Activated naive CD8-positive, alpha-beta T cell (primary cell): ENCODE results near the gene FOXC2.

Source experiments
- H3K27ac Mint-ChIP-seq: one replicate; pipeline ENCODE4 v1.8.0; 2021; ENCODE audit warnings: mixed read lengths
- H3K27me3 Mint-ChIP-seq: one replicate; pipeline ENCODE4 v1.8.0; 2021; ENCODE audit warnings: mixed read lengths
- H3K36me3 Mint-ChIP-seq: one replicate; pipeline ENCODE4 v1.8.0; 2021; ENCODE audit warnings: mixed read lengths
- H3K4me1 Mint-ChIP-seq: one replicate; pipeline ENCODE4 v1.8.0; 2021; ENCODE audit warnings: low read depth, mixed read lengths
- H3K4me3 Mint-ChIP-seq: one replicate; pipeline ENCODE4 v1.8.0; 2021; ENCODE audit warnings: mild to moderate bottlenecking, mixed read lengths
- H3K9me3 Mint-ChIP-seq: one replicate; pipeline ENCODE4 v1.8.0; 2021; ENCODE audit warnings: low read depth, mixed read lengths

The FOXC2 gene

GRCh38 chr16:86571530-86571915, 4.9 kb downstream of the FOXC2 start:
- no peaks in the 10 kb centered on the region for H3K9me3 Mint-ChIP-seq
- peaks cover 11% of the 10 kb centered on the region for H3K4me1 Mint-ChIP-seq
- H3K36me3 Mint-ChIP-seq = no peaks in the 10 kb centered on the region
- no peak overlapping the region for H3K27ac Mint-ChIP-seq
- peaks cover 38% of the 10 kb centered on the region for H3K27me3 Mint-ChIP-seq
- H3K4me3 Mint-ChIP-seq = no peak overlapping the region

GRCh38 chr16:86572041-86572521, 5.5 kb downstream of the FOXC2 start:
- peaks cover 41% of the 10 kb centered on the region for H3K27me3 Mint-ChIP-seq
- peaks cover 14% of the 10 kb centered on the region for H3K4me1 Mint-ChIP-seq
- H3K4me3 Mint-ChIP-seq = no peak overlapping the region
- no peak overlapping the region for H3K27ac Mint-ChIP-seq
- H3K9me3 Mint-ChIP-seq = no peaks in the 10 kb centered on the region
- no peaks in the 10 kb centered on the region for H3K36me3 Mint-ChIP-seq

- peaks cover 11% of the 10 kb centered on the region for H3K4me1 Mint-ChIP-seq
- no peak overlapping the region for H3K27ac Mint-ChIP-seq
- H3K4me3 Mint-ChIP-seq = no peak overlapping the region
- H3K27me3 Mint-ChIP-seq = peaks cover 44% of the 10 kb centered on the region
- H3K36me3 Mint-ChIP-seq = no peaks in the 10 kb centered on the region
- H3K9me3 Mint-ChIP-seq = no peaks in the 10 kb centered on the region
Observed at GRCh38 chr16:86572606-86573005, 6.0 kb downstream of the FOXC2 start.

- Mint-ChIP-seq H3K9me3 (no peaks in the 10 kb centered on the region), H3K4me3 (no peak overlapping the region), H3K27ac (no peak overlapping the region), H3K27me3 (peaks cover 50% of the 10 kb centered on the region), H3K36me3 (no peaks in the 10 kb centered on the region), H3K4me1 (peaks cover 12% of the 10 kb centered on the region)
Observed at GRCh38 chr16:86573215-86573614, 6.6 kb downstream of the FOXC2 start.

- Mint-ChIP-seq H3K4me1 (peaks cover 11% of the 10 kb centered on the region), H3K9me3 (no peaks in the 10 kb centered on the region), H3K27me3 (peaks cover 52% of the 10 kb centered on the region), H3K4me3 (no peak overlapping the region), H3K27ac (no peak overlapping the region), H3K36me3 (no peaks in the 10 kb centered on the region)
Observed at GRCh38 chr16:86573646-86574508, 7.2 kb downstream of the FOXC2 start.

GRCh38 chr16:86574646-86575045, 8.0 kb downstream of the FOXC2 start:
- Mint-ChIP-seq H3K9me3 (no peaks in the 10 kb centered on the region), H3K27ac (no peak overlapping the region), H3K36me3 (no peaks in the 10 kb centered on the region), H3K4me1 (peaks cover 10% of the 10 kb centered on the region), H3K27me3 (peaks cover 49% of the 10 kb centered on the region), H3K4me3 (no peak overlapping the region)

GRCh38 chr16:86575095-86575685, 8.6 kb downstream of the FOXC2 start:
- Mint-ChIP-seq H3K27me3 (peaks cover 47% of the 10 kb centered on the region), H3K36me3 (no peaks in the 10 kb centered on the region), H3K9me3 (no peaks in the 10 kb centered on the region), H3K4me3 (no peak overlapping the region), H3K4me1 (peaks cover 10% of the 10 kb centered on the region), H3K27ac (no peak overlapping the region)

GRCh38 chr16:86575754-86576557, 9.3 kb downstream of the FOXC2 start:
- H3K4me3 Mint-ChIP-seq = peak overlapping the region; percentile 63
- peaks cover 10% of the 10 kb centered on the region for H3K4me1 Mint-ChIP-seq
- H3K36me3 Mint-ChIP-seq = no peaks in the 10 kb centered on the region
- H3K27me3 Mint-ChIP-seq = peaks cover 45% of the 10 kb centered on the region
- H3K27ac Mint-ChIP-seq = no peak overlapping the region
- no peaks in the 10 kb centered on the region for H3K9me3 Mint-ChIP-seq

- Mint-ChIP-seq H3K36me3 (no peaks in the 10 kb centered on the region), H3K9me3 (no peaks in the 10 kb centered on the region), H3K27me3 (peaks cover 43% of the 10 kb centered on the region), H3K4me1 (peaks cover 10% of the 10 kb centered on the region), H3K27ac (no peak overlapping the region), H3K4me3 (peak overlapping the region; percentile 63)
Observed at GRCh38 chr16:86576591-86577313, 10.1 kb downstream of the FOXC2 start.

GRCh38 chr16:86577314-86577971, 10.8 kb downstream of the FOXC2 start:
- peaks cover 40% of the 10 kb centered on the region for H3K27me3 Mint-ChIP-seq
- no peak overlapping the region for H3K4me3 Mint-ChIP-seq
- H3K9me3 Mint-ChIP-seq = no peaks in the 10 kb centered on the region
- H3K4me1 Mint-ChIP-seq = peaks cover 10% of the 10 kb centered on the region
- no peak overlapping the region for H3K27ac Mint-ChIP-seq
- H3K36me3 Mint-ChIP-seq = no peaks in the 10 kb centered on the region

- peaks cover 10% of the 10 kb centered on the region for H3K4me1 Mint-ChIP-seq
- H3K36me3 Mint-ChIP-seq = no peaks in the 10 kb centered on the region
- no peaks in the 10 kb centered on the region for H3K9me3 Mint-ChIP-seq
- H3K27ac Mint-ChIP-seq = no peak within 1 kb of the TSS
- no peak within 1 kb of the TSS for H3K4me3 Mint-ChIP-seq
- H3K27me3 Mint-ChIP-seq = peaks cover 41% of the 10 kb centered on the region
Observed at GRCh38 chr16:86578061-86578599, 11.5 kb downstream of the FOXC2 start, which contains the start of gene FOXL1. TSS of gene FOXL1 (plus strand) at chr16:86578549. CDS start at chr16:86578724, 175 bp downstream.

- Mint-ChIP-seq H3K27me3 (peaks cover 40% of the 10 kb centered on the region), H3K4me3 (no peak overlapping the region), H3K4me1 (peaks cover 10% of the 10 kb centered on the region), H3K27ac (no peak overlapping the region), H3K36me3 (no peaks in the 10 kb centered on the region), H3K9me3 (no peaks in the 10 kb centered on the region)
Observed at GRCh38 chr16:86578611-86579267, 12.1 kb downstream of the FOXC2 start.

GRCh38 chr16:86579268-86580062, 12.8 kb downstream of the FOXC2 start:
- Mint-ChIP-seq H3K4me3 (no peak overlapping the region), H3K4me1 (peaks cover 10% of the 10 kb centered on the region), H3K27ac (no peak overlapping the region), H3K36me3 (no peaks in the 10 kb centered on the region), H3K9me3 (no peaks in the 10 kb centered on the region), H3K27me3 (peaks cover 34% of the 10 kb centered on the region)
